AG20443 (cell line): Measurements from ENCODE around the gene BRSK2.

Source experiments
- DNase-seq: peaks from one replicate; pipeline ENCODE4 v3.0.0; 2012; ENCODE audit warnings: low spot score, mixed read lengths

BRSK2 gene

GRCh38 chr11:1482581-1483444 lies 93.1 kb downstream of the BRSK2 start:
- no peak for DNase-seq

- no peak for DNase-seq
These were observed 93.8 kb downstream of the BRSK2 start for GRCh38 chr11:1483445-1483961.

GRCh38 chr11:1484061-1484671 lies 94.4 kb downstream of the BRSK2 start:
- no peak for DNase-seq

GRCh38 chr11:1484695-1485503 lies 95.2 kb downstream of the BRSK2 start:
- DNase-seq, result no peak

GRCh38 chr11:1485504-1485885 lies 95.8 kb downstream of the BRSK2 start:
- no peak for DNase-seq

- no peak for DNase-seq
These were observed 96.5 kb downstream of the BRSK2 start, which contains the start of gene MOB2 for GRCh38 chr11:1486054-1486825. TSS of gene MOB2 (minus strand) at chr11:1486779. CDS start at chr11:1486556, 223 bp downstream.

- no peak for DNase-seq
These were observed 97.5 kb downstream of the BRSK2 start for GRCh38 chr11:1487091-1487850.

- no peak for DNase-seq
These were observed 98.3 kb downstream of the BRSK2 start for GRCh38 chr11:1487851-1488574.

GRCh38 chr11:1488575-1489180 lies 98.9 kb downstream of the BRSK2 start:
- no peak for DNase-seq

GRCh38 chr11:1490651-1491050 lies 100.9 kb downstream of the BRSK2 start:
- DNase-seq, result no peak

- no peak for DNase-seq
These were observed 101.6 kb downstream of the BRSK2 start for GRCh38 chr11:1491379-1491778.

- no peak for DNase-seq
These were observed 104.0 kb downstream of the BRSK2 start for GRCh38 chr11:1493650-1494244.

GRCh38 chr11:1494650-1495049 lies 104.9 kb downstream of the BRSK2 start:
- no peak for DNase-seq

GRCh38 chr11:1496091-1496760 lies 106.5 kb downstream of the BRSK2 start:
- no peak for DNase-seq

GRCh38 chr11:1496761-1497095 lies 107.0 kb downstream of the BRSK2 start:
- no peak for DNase-seq

GRCh38 chr11:1497600-1497999 lies 107.9 kb downstream of the BRSK2 start:
- DNase-seq, result no peak

- DNase-seq, result no peak
These were observed 108.5 kb downstream of the BRSK2 start for GRCh38 chr11:1498262-1498661.

- DNase-seq, result no peak
These were observed 109.6 kb downstream of the BRSK2 start for GRCh38 chr11:1499261-1499890.
